HepG2 (cell line): ENCODE measurements around the gene ARMH3. TPM values are rescaled to one million over a fixed set of nuclear protein-coding genes. Genes with fewer than 3 reads are reported as not detected.
A peak's percentile ranks its signal among the peaks of the same experiment; 100 is the strongest.

ENCODE experiments used
- ARNT2 ChIP-seq: sonication (generic); formaldehyde crosslinking; IDR thresholded peaks from 2 replicates; pipeline ENCODE4 v1.8.0; 2022; ENCODE audit warnings: mild to moderate bottlenecking, low read depth, missing genetic modification reagents, moderate library complexity
- FOXA1 ChIP-seq, 2 experiments: fragments of 450-650 bp in 1 of 2; sonication (generic) in 1 of 2; formaldehyde crosslinking in 1 of 2; IDR thresholded peaks; 2 replicates each; pipeline versions ENCODE4 v1.4.0 to v1.6.1; 2016 to 2020; ENCODE audit warnings: missing genetic modification reagents in 1 of 2
- GATA4 ChIP-seq: sonication (generic); IDR thresholded peaks from 2 replicates; pipeline ENCODE4 v1.6.1; 2016; ENCODE audit warnings: antibody characterized with exemption, low read depth, borderline replicate concordance
- HOXA9 ChIP-seq: sonication (generic); formaldehyde crosslinking; IDR thresholded peaks from 2 replicates; pipeline ENCODE4 v1.8.1; 2022; ENCODE audit warnings: missing genetic modification reagents, mild to moderate bottlenecking, moderate library complexity, borderline replicate concordance
- MTF2 ChIP-seq: sonication (generic); formaldehyde crosslinking; IDR thresholded peaks from 2 replicates; pipeline ENCODE4 v1.5.0; 2020; ENCODE audit warnings: missing genetic modification reagents, borderline replicate concordance
- SAP130 ChIP-seq: IDR thresholded peaks from 2 replicates; pipeline ENCODE4 v1.6.1; 2016; ENCODE audit warnings: low read depth
- SP2 ChIP-seq: sonication (generic); formaldehyde crosslinking; IDR thresholded peaks from 2 replicates; pipeline ENCODE4 v1.5.1; 2020; ENCODE audit warnings: mild to moderate bottlenecking, missing genetic modification reagents
- STAG1 ChIP-seq: sonication (generic); formaldehyde crosslinking; IDR thresholded peaks from 2 replicates; pipeline ENCODE4 v1.4.0; 2020; ENCODE audit warnings: missing genetic modification reagents
- STAT5B ChIP-seq: sonication (generic); formaldehyde crosslinking; IDR thresholded peaks from 2 replicates; pipeline ENCODE4 v1.4.0; 2020; ENCODE audit warnings: missing genetic modification reagents
- TCF7L2 ChIP-seq: IDR thresholded peaks from 2 replicates; pipeline ENCODE4 v1.6.1; 2011; ENCODE audit warnings: mild to moderate bottlenecking, low read depth, low read length, moderate library complexity
- ZBTB33 ChIP-seq: sonication (generic); formaldehyde crosslinking; IDR thresholded peaks from 2 replicates; pipeline ENCODE4 v1.4.0; 2020; ENCODE audit warnings: missing genetic modification reagents
- ZKSCAN8 ChIP-seq: IDR thresholded peaks from 2 replicates; pipeline ENCODE4 v1.6.1; 2016; ENCODE audit warnings: borderline replicate concordance, missing genetic modification reagents, missing compliant biosample characterization
- ZNF124 ChIP-seq: sonication (generic); formaldehyde crosslinking; IDR thresholded peaks from 2 replicates; pipeline ENCODE4 v1.4.0; 2020; ENCODE audit warnings: missing genetic modification reagents
- ZNF292 ChIP-seq: sonication (generic); formaldehyde crosslinking; IDR thresholded peaks from 2 replicates; pipeline ENCODE4 v1.8.1; 2022; ENCODE audit warnings: mild to moderate bottlenecking, low read depth, missing genetic modification reagents, borderline replicate concordance
- ZNF432 ChIP-seq: sonication (generic); formaldehyde crosslinking; IDR thresholded peaks from 2 replicates; pipeline ENCODE4 v1.5.0; 2020; ENCODE audit warnings: missing genetic modification reagents, mild to moderate bottlenecking, borderline replicate concordance
- ZNF576 ChIP-seq: sonication (generic); formaldehyde crosslinking; IDR thresholded peaks from 2 replicates; pipeline ENCODE4 v1.4.0; 2020; ENCODE audit warnings: mild to moderate bottlenecking, missing genetic modification reagents
- ZNF790 ChIP-seq: sonication (generic); formaldehyde crosslinking; IDR thresholded peaks from 2 replicates; pipeline ENCODE4 v1.8.0; 2022; ENCODE audit warnings: missing genetic modification reagents, mild to moderate bottlenecking, borderline replicate concordance
- polyA plus RNA-seq, 8 experiments: library from polyadenylated mRNA; depleted of rRNA in 3 of 8; stranded (reverse) in 7 of 8; unstranded in 1 of 8; fragments of >200 nt; fragmentation: Illumina TruSeq in 4 of 8; extraction: Trizol in 4 of 8; gene quantifications; 2 replicates each; pipeline versions ENCODE4 v1.2.1 to v1.2.3, GENCODE V29; 2011 to 2016; ENCODE audit warnings: low read depth in 4 of 8, missing spikeins in 1 of 8, mixed read lengths in 1 of 8; ENCODE audit not compliant: insufficient read depth in 1 of 8
- total RNA-seq, 5 experiments: library from RNA; depleted of rRNA; stranded (reverse); fragments of >200 nt; fragmentation: Illumina TruSeq; extraction: Trizol; gene quantifications; 2 replicates each; pipeline ENCODE4 v1.2.3, GENCODE V29; 2016; ENCODE audit warnings: low read depth in 1 of 5
- TF ChIP-seq, protein P1 (sequence below): sonication (generic); formaldehyde crosslinking; IDR thresholded peaks from 2 replicates; pipeline ENCODE4 v1.5.1; 2020; ENCODE audit warnings: mild to moderate bottlenecking, missing genetic modification reagents, moderate library complexity
- TF ChIP-seq, protein P2 (sequence below): sonication (generic); formaldehyde crosslinking; IDR thresholded peaks from 2 replicates; pipeline ENCODE4 v1.4.0; 2020; ENCODE audit warnings: mild to moderate bottlenecking, missing genetic modification reagents
- TF ChIP-seq, protein P3 (sequence below): sonication (generic); formaldehyde crosslinking; IDR thresholded peaks from 2 replicates; pipeline ENCODE4 v1.8.1; 2023; ENCODE audit warnings: missing genetic modification reagents, mild to moderate bottlenecking, borderline replicate concordance
- TF ChIP-seq, protein P4 (sequence below): IDR thresholded peaks from 2 replicates; pipeline ENCODE4 v1.6.1; 2016; ENCODE audit warnings: mild to moderate bottlenecking

Gene ARMH3
- total and polyA plus RNA-seq, 2 of the 13 experiments (the other 11 are each of a cell fraction or from before 2014, with no cell fraction given) = 8.4 to 16.9 TPM

- TF ChIP-seq ZBTB33 (CRISPR knock-in tag) (no peak), ZNF432 (CRISPR knock-in tag) (no peak), GATA4 (no peak), ZKSCAN8 (CRISPR knock-in tag) (peak; percentile 23; the same call in 1 of the 2 replicates), SAP130 (CRISPR knock-in tag) (peak; percentile 92), ARNT2 (CRISPR knock-in tag) (peak; percentile 56; the same call in 1 of the 2 replicates), ZNF124 (CRISPR knock-in tag) (no peak), TCF7L2 (no peak), STAG1 (no peak), STAT5B (CRISPR knock-in tag) (no peak), HOXA9 (CRISPR knock-in tag) (no peak), FOXA1 (IDR thresholded peaks at IDR 0.05) (no peak), FOXA1 (CRISPR knock-in tag; IDR thresholded peaks at IDR 0.05) (0 out of 2 replicates have a peak, but pooled peaks have one; percentile 6), SP2 (CRISPR knock-in tag) (no peak), MTF2 (CRISPR knock-in tag) (no peak), ZNF576 (CRISPR knock-in tag) (no peak), ZNF790 (CRISPR knock-in tag) (no peak), ZNF292 (CRISPR knock-in tag) (no peak)
- TF ChIP-seq, protein P1, sequence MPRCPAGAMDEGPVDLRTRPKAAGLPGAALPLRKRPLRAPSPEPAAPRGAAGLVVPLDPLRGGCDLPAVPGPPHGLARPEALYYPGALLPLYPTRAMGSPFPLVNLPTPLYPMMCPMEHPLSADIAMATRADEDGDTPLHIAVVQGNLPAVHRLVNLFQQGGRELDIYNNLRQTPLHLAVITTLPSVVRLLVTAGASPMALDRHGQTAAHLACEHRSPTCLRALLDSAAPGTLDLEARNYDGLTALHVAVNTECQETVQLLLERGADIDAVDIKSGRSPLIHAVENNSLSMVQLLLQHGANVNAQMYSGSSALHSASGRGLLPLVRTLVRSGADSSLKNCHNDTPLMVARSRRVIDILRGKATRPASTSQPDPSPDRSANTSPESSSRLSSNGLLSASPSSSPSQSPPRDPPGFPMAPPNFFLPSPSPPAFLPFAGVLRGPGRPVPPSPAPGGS (CRISPR knock-in tag) = peak; percentile 73; the same call in 1 of the 2 replicates
- TF ChIP-seq, protein P2, sequence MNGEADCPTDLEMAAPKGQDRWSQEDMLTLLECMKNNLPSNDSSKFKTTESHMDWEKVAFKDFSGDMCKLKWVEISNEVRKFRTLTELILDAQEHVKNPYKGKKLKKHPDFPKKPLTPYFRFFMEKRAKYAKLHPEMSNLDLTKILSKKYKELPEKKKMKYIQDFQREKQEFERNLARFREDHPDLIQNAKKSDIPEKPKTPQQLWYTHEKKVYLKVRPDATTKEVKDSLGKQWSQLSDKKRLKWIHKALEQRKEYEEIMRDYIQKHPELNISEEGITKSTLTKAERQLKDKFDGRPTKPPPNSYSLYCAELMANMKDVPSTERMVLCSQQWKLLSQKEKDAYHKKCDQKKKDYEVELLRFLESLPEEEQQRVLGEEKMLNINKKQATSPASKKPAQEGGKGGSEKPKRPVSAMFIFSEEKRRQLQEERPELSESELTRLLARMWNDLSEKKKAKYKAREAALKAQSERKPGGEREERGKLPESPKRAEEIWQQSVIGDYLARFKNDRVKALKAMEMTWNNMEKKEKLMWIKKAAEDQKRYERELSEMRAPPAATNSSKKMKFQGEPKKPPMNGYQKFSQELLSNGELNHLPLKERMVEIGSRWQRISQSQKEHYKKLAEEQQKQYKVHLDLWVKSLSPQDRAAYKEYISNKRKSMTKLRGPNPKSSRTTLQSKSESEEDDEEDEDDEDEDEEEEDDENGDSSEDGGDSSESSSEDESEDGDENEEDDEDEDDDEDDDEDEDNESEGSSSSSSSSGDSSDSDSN (CRISPR knock-in tag) = peak; percentile 87; the same call in 1 of the 2 replicates
- TF ChIP-seq, protein P3, sequence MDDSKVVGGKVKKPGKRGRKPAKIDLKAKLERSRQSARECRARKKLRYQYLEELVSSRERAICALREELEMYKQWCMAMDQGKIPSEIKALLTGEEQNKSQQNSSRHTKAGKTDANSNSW (CRISPR knock-in tag) = no peak; the same call in 1 of the 2 replicates
- TF ChIP-seq, protein P4, sequence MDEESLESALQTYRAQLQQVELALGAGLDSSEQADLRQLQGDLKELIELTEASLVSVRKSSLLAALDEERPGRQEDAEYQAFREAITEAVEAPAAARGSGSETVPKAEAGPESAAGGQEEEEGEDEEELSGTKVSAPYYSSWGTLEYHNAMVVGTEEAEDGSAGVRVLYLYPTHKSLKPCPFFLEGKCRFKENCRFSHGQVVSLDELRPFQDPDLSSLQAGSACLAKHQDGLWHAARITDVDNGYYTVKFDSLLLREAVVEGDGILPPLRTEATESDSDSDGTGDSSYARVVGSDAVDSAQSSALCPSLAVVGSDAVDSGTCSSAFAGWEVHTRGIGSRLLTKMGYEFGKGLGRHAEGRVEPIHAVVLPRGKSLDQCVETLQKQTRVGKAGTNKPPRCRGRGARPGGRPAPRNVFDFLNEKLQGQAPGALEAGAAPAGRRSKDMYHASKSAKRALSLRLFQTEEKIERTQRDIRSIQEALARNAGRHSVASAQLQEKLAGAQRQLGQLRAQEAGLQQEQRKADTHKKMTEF (CRISPR knock-in tag) = peak; percentile 77
Measured at GRCh38 chr10:102064868-102065560, 9.0 kb upstream of the ARMH3 start, which contains the start of gene HPS6 (continued).
